PFSK-1 (cell line): Measurements from ENCODE around the gene TPCN1.

Experiments used
- POLR2AphosphoS5 ChIP-seq: IDR thresholded peaks from 2 replicates; pipeline ENCODE4 v1.6.1; 2012; ENCODE audit warnings: low read depth, mild to moderate bottlenecking, control low read depth, low read length, moderate library complexity
- SIN3A ChIP-seq: IDR thresholded peaks from 2 replicates; pipeline ENCODE4 v1.6.1; 2012; ENCODE audit warnings: mild to moderate bottlenecking, low read length, moderate library complexity, borderline replicate concordance; ENCODE audit not compliant: insufficient read depth

GRCh38 chr12:113186033-113186365 is 35.3 kb upstream of the TPCN1 start:
- TF ChIP-seq POLR2AphosphoS5 (no peak), SIN3A (no peak)
